Muscle layer of colon (tissue), 2 donors: ENCODE measurements around the gene HDGFL3.
"Not testable (repeated sequence)": the region's sequence is repeated elsewhere in the genome, so short reads cannot be mapped to it uniquely, and the experiment has no call there.

Experiments
- H3K27ac ChIP-seq: one replicate; pipeline ENCODE4 v1.7.0; 2013; ENCODE audit warnings: low read depth, mild to moderate bottlenecking, low read length, moderate library complexity
- H3K27me3 ChIP-seq, 2 donors: one replicate each; pipeline ENCODE4 v1.7.0; 2013; ENCODE audit warnings: low read length in 2 of 2, mild to moderate bottlenecking in 2 of 2; ENCODE audit not compliant: insufficient read depth in 2 of 2, control insufficient read depth in 1 of 2
- H3K36me3 ChIP-seq: one replicate; pipeline ENCODE4 v1.7.0; 2013; ENCODE audit warnings: mild to moderate bottlenecking, low read length; ENCODE audit not compliant: insufficient read depth
- H3K4me1 ChIP-seq: one replicate; pipeline ENCODE4 v1.7.0; 2013; ENCODE audit warnings: mild to moderate bottlenecking, low read length; ENCODE audit not compliant: insufficient read depth
- H3K4me3 ChIP-seq, 2 donors: one replicate each; pipeline ENCODE4 v1.7.0; 2013; ENCODE audit warnings: low read length in 2 of 2, low read depth in 1 of 2, mild to moderate bottlenecking in 1 of 2, moderate library complexity in 1 of 2
- H3K9ac ChIP-seq: one replicate; pipeline ENCODE4 v1.7.0; 2013; ENCODE audit warnings: low read length
- H3K9me3 ChIP-seq: one replicate; pipeline ENCODE4 v1.7.0; 2013; ENCODE audit warnings: mild to moderate bottlenecking, low read length
- donor health status: abdominal sarcoma.
- donor health status: Adenocarcinoma of cecum.

The HDGFL3 gene

GRCh38 chr15:83193721-83194120 is 13.9 kb downstream of the HDGFL3 start:
- Histone ChIP-seq H3K9me3 (no peaks in the 10 kb centered on the region), H3K27me3 (no peaks in the 10 kb centered on the region)

GRCh38 chr15:83192742-83193141 is 14.9 kb downstream of the HDGFL3 start:
- Histone ChIP-seq H3K4me1 (no peaks in the 10 kb centered on the region), H3K36me3 (no peaks in the 10 kb centered on the region), H3K4me3 (no peak overlapping the region), H3K27me3 (no peaks in the 10 kb centered on the region), H3K9ac (no peak overlapping the region), H3K9me3 (no peaks in the 10 kb centered on the region), H3K27ac (no peak overlapping the region)

More at GRCh38 chr15:83193721-83194120, 13.9 kb downstream of the HDGFL3 start:
- Histone ChIP-seq H3K4me3 (no peak overlapping the region), H3K4me1 (peaks cover 6% of the 10 kb centered on the region), H3K36me3 (no peaks in the 10 kb centered on the region), H3K27ac (no peak overlapping the region), H3K9ac (no peak overlapping the region)

- Histone ChIP-seq H3K36me3 (no peaks in the 10 kb centered on the region), H3K4me1 (no peaks in the 10 kb centered on the region), H3K9me3 (no peaks in the 10 kb centered on the region), H3K27me3 (no peaks in the 10 kb centered on the region), H3K27ac (no peak overlapping the region), H3K9ac (no peak overlapping the region), H3K4me3 (no peak overlapping the region)
Measured at GRCh38 chr15:83190450-83190849, 17.2 kb downstream of the HDGFL3 start.

- Histone ChIP-seq H3K36me3 (no peaks in the 10 kb centered on the region), H3K9me3 (no peaks in the 10 kb centered on the region), H3K4me1 (no peaks in the 10 kb centered on the region), H3K9ac (no peak overlapping the region), H3K27ac (no peak overlapping the region), H3K4me3 (no peak overlapping the region), H3K27me3 (no peaks in the 10 kb centered on the region)
Measured at GRCh38 chr15:83185561-83185960, 22.1 kb downstream of the HDGFL3 start.

- Histone ChIP-seq H3K36me3 (no peaks in the 10 kb centered on the region), H3K9ac (no peak overlapping the region), H3K4me3 (no peak overlapping the region), H3K27me3 (no peaks in the 10 kb centered on the region), H3K4me1 (no peaks in the 10 kb centered on the region), H3K27ac (no peak overlapping the region), H3K9me3 (no peaks in the 10 kb centered on the region)
Measured at GRCh38 chr15:83178869-83179325, 28.7 kb downstream of the HDGFL3 start.

GRCh38 chr15:83178390-83178789 is 29.2 kb downstream of the HDGFL3 start:
- no peak overlapping the region for H3K9ac ChIP-seq
- H3K27me3 ChIP-seq, result no peaks in the 10 kb centered on the region
- H3K9me3 ChIP-seq, result no peaks in the 10 kb centered on the region
- H3K4me1 ChIP-seq, result no peaks in the 10 kb centered on the region
- no peaks in the 10 kb centered on the region for H3K36me3 ChIP-seq
- no peak overlapping the region for H3K27ac ChIP-seq
- H3K4me3 ChIP-seq, result no peak overlapping the region

- no peaks in the 10 kb centered on the region for H3K4me1 ChIP-seq
Measured at GRCh38 chr15:83174891-83175290, 32.7 kb downstream of the HDGFL3 start.

GRCh38 chr15:83170474-83171165 is 37.0 kb downstream of the HDGFL3 start:
- H3K4me1 ChIP-seq, result no peaks in the 10 kb centered on the region
- H3K4me3 ChIP-seq, result no peak overlapping the region
- no peak overlapping the region for H3K9ac ChIP-seq
- H3K9me3 ChIP-seq, result no peaks in the 10 kb centered on the region
- no peak overlapping the region for H3K27ac ChIP-seq
- H3K27me3 ChIP-seq, result no peaks in the 10 kb centered on the region
- H3K36me3 ChIP-seq, result no peaks in the 10 kb centered on the region

More at GRCh38 chr15:83174891-83175290, 32.7 kb downstream of the HDGFL3 start:
- H3K27ac ChIP-seq, result no peak overlapping the region
- no peaks in the 10 kb centered on the region for H3K27me3 ChIP-seq
- no peaks in the 10 kb centered on the region for H3K36me3 ChIP-seq
- no peak overlapping the region for H3K4me3 ChIP-seq
- H3K9ac ChIP-seq, result no peak overlapping the region
- H3K9me3 ChIP-seq, result no peaks in the 10 kb centered on the region

- H3K9ac ChIP-seq, H3K4me1 ChIP-seq, H3K36me3 ChIP-seq, H3K27ac ChIP-seq, H3K27me3 ChIP-seq, H3K4me3 ChIP-seq, H3K9me3 ChIP-seq: not testable (repeated sequence)
Measured at GRCh38 chr15:83169576-83169975, 38.0 kb downstream of the HDGFL3 start.

GRCh38 chr15:83166830-83167229 is 40.8 kb downstream of the HDGFL3 start:
- no peak overlapping the region for H3K27ac ChIP-seq
- H3K4me1 ChIP-seq, result no peaks in the 10 kb centered on the region
- no peaks in the 10 kb centered on the region for H3K9me3 ChIP-seq
- no peaks in the 10 kb centered on the region for H3K36me3 ChIP-seq
- H3K4me3 ChIP-seq, result no peak overlapping the region
- no peaks in the 10 kb centered on the region for H3K27me3 ChIP-seq
- no peak overlapping the region for H3K9ac ChIP-seq

- Histone ChIP-seq H3K9me3 (no peaks in the 10 kb centered on the region), H3K36me3 (no peaks in the 10 kb centered on the region), H3K9ac (no peak overlapping the region), H3K4me1 (no peaks in the 10 kb centered on the region), H3K4me3 (no peak overlapping the region), H3K27me3 (no peaks in the 10 kb centered on the region), H3K27ac (no peak overlapping the region)
Measured at GRCh38 chr15:83166218-83166617, 41.4 kb downstream of the HDGFL3 start.

- no peaks in the 10 kb centered on the region for H3K4me1 ChIP-seq
- H3K9me3 ChIP-seq, result no peaks in the 10 kb centered on the region
- H3K27me3 ChIP-seq, result no peaks in the 10 kb centered on the region
- H3K4me3 ChIP-seq, result no peak overlapping the region
- H3K9ac ChIP-seq, result no peak overlapping the region
- no peaks in the 10 kb centered on the region for H3K36me3 ChIP-seq
- no peak overlapping the region for H3K27ac ChIP-seq
Measured at GRCh38 chr15:83164771-83165404, 42.7 kb downstream of the HDGFL3 start.
